NCI-H146 treated with DMSO at 0.1 percent for 48 hours (cell line): Measurements from ENCODE around the gene ASPRV1.
"Not testable (repeated sequence)": the region's sequence is repeated elsewhere in the genome, so short reads cannot be mapped to it uniquely, and the experiment has no call there.

Experiments used
- DNase-seq: peaks from one replicate; lab custom pipeline; 2025; ENCODE audit not compliant: unreplicated experiment; lab: John Stamatoyannopoulos, UW

The ASPRV1 gene

GRCh38 chr2:69962986-69963730, 1.7 kb upstream of the ASPRV1 start:
- no peak for DNase-seq

GRCh38 chr2:69960821-69961220, 610 bp downstream of the ASPRV1 start:
- no peak for DNase-seq

GRCh38 chr2:69959425-69959824, 2.0 kb downstream of the ASPRV1 start:
- no peak for DNase-seq

- no peak for DNase-seq
Observed at GRCh38 chr2:69958480-69958879, 3.0 kb downstream of the ASPRV1 start.

GRCh38 chr2:69957965-69958364, 3.5 kb downstream of the ASPRV1 start:
- DNase-seq, result no peak

GRCh38 chr2:69956475-69956979, 4.9 kb downstream of the ASPRV1 start:
- DNase-seq, result no peak

GRCh38 chr2:69955029-69955428, 6.4 kb downstream of the ASPRV1 start:
- DNase-seq, result no peak

- DNase-seq, result no peak
Observed at GRCh38 chr2:69954084-69954483, 7.3 kb downstream of the ASPRV1 start.

GRCh38 chr2:69952336-69953115, 8.9 kb downstream of the ASPRV1 start:
- no peak for DNase-seq

- DNase-seq, result not testable (repeated sequence)
Observed at GRCh38 chr2:69950671-69951070, 10.8 kb downstream of the ASPRV1 start.

GRCh38 chr2:69950241-69950640, 11.2 kb downstream of the ASPRV1 start:
- DNase-seq, result no peak

GRCh38 chr2:69948963-69949645, 12.3 kb downstream of the ASPRV1 start:
- DNase-seq, result no peak

GRCh38 chr2:69948032-69948962, 13.1 kb downstream of the ASPRV1 start:
- DNase-seq, result no peak

GRCh38 chr2:69947325-69947931, 14.0 kb downstream of the ASPRV1 start:
- DNase-seq, result no peak

GRCh38 chr2:69946351-69947324, 14.8 kb downstream of the ASPRV1 start:
- no peak for DNase-seq

- DNase-seq, result no peak
Observed at GRCh38 chr2:69945941-69946340, 15.5 kb downstream of the ASPRV1 start.

- DNase-seq, result no peak
Observed at GRCh38 chr2:69945441-69945840, 16.0 kb downstream of the ASPRV1 start.

GRCh38 chr2:69944756-69945155, 16.7 kb downstream of the ASPRV1 start:
- DNase-seq, result no peak
